OCI-LY3 (cell line): ENCODE results near the gene RPS6KA1.

Experiments used
- CTCF ChIP-seq: fragments of 200-600, 300-600 bp; sonication (generic); IDR thresholded peaks from 2 replicates; pipeline ENCODE4 v1.5.1; 2014; ENCODE audit warnings: antibody characterized with exemption, low read length, low read depth
- EZH2phosphoT487 ChIP-seq: fragments of 200-600 bp; shearing (Covaris generic); IDR thresholded peaks from 2 replicates; pipeline ENCODE4 v1.6.1; 2018; ENCODE audit warnings: antibody characterized with exemption, mixed run types, low read depth

GRCh38 chr1:26614655-26615411 is 85.3 kb downstream of the RPS6KA1 start:
- no peak for TF ChIP-seq CTCF
- TF ChIP-seq EZH2phosphoT487, result no peak
